ENCODE measurements around the gene SMARCC2.
"Not testable (repeated sequence)": the region's sequence is repeated elsewhere in the genome, so short reads cannot be mapped to it uniquely, and the experiment has no call there.

SMARCC2 gene

GRCh38 chr12:56208006-56208405 is 18.7 kb upstream of the SMARCC2 start:
- no peak for DNase-seq (ENCODE audit: low read depth)

- DNase-seq (ENCODE audit: low read depth), result no peak
Observed at GRCh38 chr12:56206452-56207166, 17.3 kb upstream of the SMARCC2 start.

- no peak for DNase-seq (ENCODE audit: low read depth)
Observed at GRCh38 chr12:56205445-56205844, 16.2 kb upstream of the SMARCC2 start.

GRCh38 chr12:56204275-56204674 is 15.0 kb upstream of the SMARCC2 start:
- no peak for DNase-seq (ENCODE audit: low read depth)

- no peak for DNase-seq (ENCODE audit: low read depth)
Observed at GRCh38 chr12:56202838-56203237, 13.6 kb upstream of the SMARCC2 start.

GRCh38 chr12:56202366-56202765 is 13.1 kb upstream of the SMARCC2 start:
- no peak for DNase-seq (ENCODE audit: low read depth)

GRCh38 chr12:56198836-56199235 is 9.6 kb upstream of the SMARCC2 start:
- no peak for DNase-seq (ENCODE audit: low read depth)

- no peak for DNase-seq (ENCODE audit: low read depth)
Observed at GRCh38 chr12:56197921-56198635, 8.8 kb upstream of the SMARCC2 start.

GRCh38 chr12:56196818-56197550 is 7.7 kb upstream of the SMARCC2 start:
- not testable (repeated sequence) for DNase-seq (ENCODE audit: low read depth)

- no peak for DNase-seq (ENCODE audit: low read depth)
Observed at GRCh38 chr12:56193025-56193578, 3.8 kb upstream of the SMARCC2 start.

- no peak for DNase-seq (ENCODE audit: low read depth)
Observed at GRCh38 chr12:56192582-56192981, 3.3 kb upstream of the SMARCC2 start.

GRCh38 chr12:56190695-56191155 is 1.4 kb upstream of the SMARCC2 start:
- no peak for DNase-seq (ENCODE audit: low read depth)

- DNase-seq (ENCODE audit: low read depth), result peak; percentile 64
Observed at GRCh38 chr12:56189918-56190694, 823 bp upstream of the SMARCC2 start.

- DNase-seq (ENCODE audit: low read depth), result no peak
Observed at GRCh38 chr12:56188778-56189098, 545 bp downstream of the SMARCC2 start.

- no peak for DNase-seq (ENCODE audit: low read depth)
Observed at GRCh38 chr12:56188131-56188777, 1.0 kb downstream of the SMARCC2 start.

GRCh38 chr12:56186957-56187356 is 2.3 kb downstream of the SMARCC2 start:
- DNase-seq (ENCODE audit: low read depth), result no peak

GRCh38 chr12:56178347-56178746 is 10.9 kb downstream of the SMARCC2 start:
- no peak for DNase-seq (ENCODE audit: low read depth)

GRCh38 chr12:56172839-56173238 is 16.4 kb downstream of the SMARCC2 start:
- DNase-seq (ENCODE audit: low read depth), result no peak

- no peak for DNase-seq (ENCODE audit: low read depth)
Observed at GRCh38 chr12:56169229-56169759, 20.0 kb downstream of the SMARCC2 start.

GRCh38 chr12:56165369-56165768 is 23.9 kb downstream of the SMARCC2 start:
- no peak for DNase-seq (ENCODE audit: low read depth)

GRCh38 chr12:56164345-56164729 is 24.9 kb downstream of the SMARCC2 start:
- DNase-seq (ENCODE audit: low read depth), result no peak
